CD8-positive, alpha-beta memory T cell (primary cell): ENCODE results near the gene TMEM41A. TPM values are rescaled to one million over a fixed set of nuclear protein-coding genes. Genes with fewer than 3 reads are reported as not detected.

ENCODE experiments used
- CTCF ChIA-PET: fragments of 350-600 bp; sonication (Branson Sonifier 250); formaldehyde crosslinking; loops from one replicate; lab custom pipeline; 2021; ENCODE audit warnings: antibody characterized with exemption; lab: Charles Lee
- POLR2A ChIA-PET: fragments of 350-600 bp; sonication (Branson Sonifier 250); formaldehyde crosslinking; loops from one replicate; lab custom pipeline; 2021; ENCODE audit warnings: antibody characterized with exemption; lab: Charles Lee
- DNase-seq, 5 donors: peaks; one replicate each; pipeline versions ENCODE4 v3.0.0 to v3.0.0-alpha.2; 2020 to 2022; ENCODE audit warnings: mixed read lengths in 1 of 5
- H3K27ac ChIP-seq: one replicate; pipeline ENCODE4 v1.7.0; 2013; ENCODE audit warnings: low read depth, mild to moderate bottlenecking, low read length, moderate library complexity
- H3K27me3 ChIP-seq: 2 replicates; pipeline ENCODE4 v1.7.0; 2013; ENCODE audit warnings: low read length, mild to moderate bottlenecking; ENCODE audit not compliant: insufficient read depth, poor library complexity, severe bottlenecking
- H3K36me3 ChIP-seq: 2 replicates; pipeline ENCODE4 v1.7.0; 2013; ENCODE audit warnings: mild to moderate bottlenecking, low read length, moderate library complexity; ENCODE audit not compliant: insufficient read depth
- H3K4me1 ChIP-seq: 2 replicates; pipeline ENCODE4 v1.7.0; 2013; ENCODE audit warnings: mild to moderate bottlenecking, low read length, moderate library complexity; ENCODE audit not compliant: insufficient read depth
- H3K4me3 ChIP-seq: 2 replicates; pipeline ENCODE4 v1.7.0; 2013; ENCODE audit warnings: mild to moderate bottlenecking, low read length
- H3K9me3 ChIP-seq: 2 replicates; pipeline ENCODE4 v1.7.0; 2013; ENCODE audit warnings: mild to moderate bottlenecking, low read length
- H3K27ac Mint-ChIP-seq, 8 donors: one replicate each; pipeline ENCODE4 v1.8.0; 2020 to 2021; ENCODE audit warnings: mixed read lengths in 8 of 8, mild to moderate bottlenecking in 6 of 8, inconsistent platforms in 3 of 8, moderate library complexity in 3 of 8
- H3K27me3 Mint-ChIP-seq, 2 donors: one replicate each; pipeline ENCODE4 v1.8.0; 2020 to 2021; ENCODE audit warnings: mixed read lengths in 2 of 2, mild to moderate bottlenecking in 1 of 2, moderate library complexity in 1 of 2
- H3K36me3 Mint-ChIP-seq, 3 donors: one replicate each; pipeline ENCODE4 v1.8.0; 2020 to 2021; ENCODE audit warnings: mixed read lengths in 3 of 3, inconsistent platforms in 1 of 3, mild to moderate bottlenecking in 1 of 3
- H3K4me1 Mint-ChIP-seq, 3 donors: one replicate each; pipeline ENCODE4 v1.8.0; 2020 to 2021; ENCODE audit warnings: mixed read lengths in 3 of 3, inconsistent platforms in 1 of 3, mild to moderate bottlenecking in 1 of 3
- H3K4me3 Mint-ChIP-seq, 7 donors: one replicate each; pipeline ENCODE4 v1.8.0; 2020 to 2021; ENCODE audit warnings: mixed read lengths in 7 of 7, mild to moderate bottlenecking in 6 of 7, moderate library complexity in 4 of 7, inconsistent platforms in 2 of 7
- H3K9me3 Mint-ChIP-seq, 5 donors: one replicate each; pipeline ENCODE4 v1.8.0; 2020 to 2022; ENCODE audit warnings: mixed read lengths in 5 of 5, mild to moderate bottlenecking in 3 of 5, moderate library complexity in 2 of 5, inconsistent platforms in 1 of 5
- polyA plus RNA-seq: library from polyadenylated mRNA; unstranded; fragments of 300-500 nt; fragmentation: Illumina TruSeq; gene quantifications from one replicate; pipeline ENCODE4 v1.2.3, GENCODE V29; 2021
- total RNA-seq, 2 experiments: library from RNA; stranded (reverse); gene quantifications; one replicate each; pipeline ENCODE4 v1.2.3, GENCODE V29; 2021

The TMEM41A gene
- total and polyA plus RNA-seq, 3 experiments from 2014 or later = 19.4 to 27.4 (median 19.7) TPM

- H3K36me3 ChIP-seq = no peaks in the 10 kb centered on the region
- ChIA-PET POLR2A (no interaction called here), CTCF (no interaction called here)
- no peak overlapping the region for H3K27ac ChIP-seq
- no peaks in the 10 kb centered on the region for H3K27me3 ChIP-seq
- no peak for DNase-seq
- H3K4me3 Mint-ChIP-seq = no peak overlapping the region
- no peaks in the 10 kb centered on the region for H3K4me1 ChIP-seq
- no peaks in the 10 kb centered on the region for H3K4me1 Mint-ChIP-seq
- peaks cover 9 to 17% of the 10 kb centered on the region in 2 donors for H3K27me3 Mint-ChIP-seq
- H3K9me3 Mint-ChIP-seq = peaks cover 0 to 2% (median 0%) of the 10 kb centered on the region in 5 donors
- H3K9me3 ChIP-seq = no peaks in the 10 kb centered on the region
- no peak overlapping the region for H3K27ac Mint-ChIP-seq
- no peaks in the 10 kb centered on the region for H3K36me3 Mint-ChIP-seq
- no peak overlapping the region for H3K4me3 ChIP-seq
Observed at GRCh38 chr3:185527364-185527763, 28.5 kb upstream of the TMEM41A start.

- H3K27ac ChIP-seq = no peak overlapping the region
- H3K4me3 ChIP-seq = no peak overlapping the region
- Mint-ChIP-seq H3K27me3 (peaks cover 13 to 26% of the 10 kb centered on the region in 2 donors), H3K4me3 (no peak overlapping the region), H3K4me1 (no peaks in the 10 kb centered on the region), H3K27ac (no peak overlapping the region), H3K9me3 (peaks cover 0 to 2% (median 0%) of the 10 kb centered on the region in 5 donors), H3K36me3 (no peaks in the 10 kb centered on the region)
- ChIA-PET CTCF (no interaction called here), POLR2A (no interaction called here)
- H3K27me3 ChIP-seq = peaks cover 3% of the 10 kb centered on the region
- DNase-seq = no peak
- no peaks in the 10 kb centered on the region for H3K9me3 ChIP-seq
- no peaks in the 10 kb centered on the region for H3K4me1 ChIP-seq
- no peaks in the 10 kb centered on the region for H3K36me3 ChIP-seq
Observed at GRCh38 chr3:185526349-185526951, 27.6 kb upstream of the TMEM41A start.

GRCh38 chr3:185521349-185522138 lies 22.7 kb upstream of the TMEM41A start:
- POLR2A ChIA-PET = no interaction called here
- CTCF ChIA-PET = no interaction called here

GRCh38 chr3:185519021-185519420 lies 20.2 kb upstream of the TMEM41A start:
- H3K4me3 Mint-ChIP-seq = no peak overlapping the region
- ChIA-PET POLR2A (no interaction called here), CTCF (no interaction called here)
- H3K4me3 ChIP-seq = no peak overlapping the region
- no peaks in the 10 kb centered on the region for H3K4me1 ChIP-seq
- no peak for DNase-seq
- H3K9me3 Mint-ChIP-seq = peaks cover 0 to 2% (median 0%) of the 10 kb centered on the region in 5 donors
- H3K27me3 ChIP-seq = peaks cover 7% of the 10 kb centered on the region
- peak overlapping the region in 1 of 8 donors; percentile 24 for H3K27ac Mint-ChIP-seq
- no peak overlapping the region for H3K27ac ChIP-seq
- no peaks in the 10 kb centered on the region for H3K9me3 ChIP-seq
- H3K36me3 ChIP-seq = no peaks in the 10 kb centered on the region
- H3K27me3 Mint-ChIP-seq = peaks cover 7 to 31% of the 10 kb centered on the region in 2 donors
- H3K36me3 Mint-ChIP-seq = no peaks in the 10 kb centered on the region
- no peaks in the 10 kb centered on the region for H3K4me1 Mint-ChIP-seq

More at GRCh38 chr3:185521349-185522138, 22.7 kb upstream of the TMEM41A start:
- no peaks in the 10 kb centered on the region for H3K9me3 ChIP-seq
- no peaks in the 10 kb centered on the region for H3K4me1 ChIP-seq
- H3K27ac ChIP-seq = no peak overlapping the region
- H3K36me3 ChIP-seq = no peaks in the 10 kb centered on the region
- no peaks in the 10 kb centered on the region for H3K4me1 Mint-ChIP-seq
- H3K27ac Mint-ChIP-seq = no peak overlapping the region
- H3K4me3 ChIP-seq = no peak overlapping the region
- DNase-seq = no peak
- peaks cover 0 to 2% (median 0%) of the 10 kb centered on the region in 5 donors for H3K9me3 Mint-ChIP-seq
- no peak overlapping the region for H3K4me3 Mint-ChIP-seq
- H3K27me3 ChIP-seq = peaks cover 7% of the 10 kb centered on the region
- H3K36me3 Mint-ChIP-seq = no peaks in the 10 kb centered on the region
- H3K27me3 Mint-ChIP-seq = peaks cover 13 to 36% of the 10 kb centered on the region in 2 donors

- Mint-ChIP-seq H3K4me1 (no peaks in the 10 kb centered on the region), H3K36me3 (no peaks in the 10 kb centered on the region), H3K27ac (no peak overlapping the region), H3K4me3 (no peak overlapping the region), H3K9me3 (peaks cover 0 to 2% (median 0%) of the 10 kb centered on the region in 5 donors), H3K27me3 (peaks cover 12 to 30% of the 10 kb centered on the region in 2 donors)
- CTCF ChIA-PET = interaction anchor here (1.5 kb wide), 1 partner anchor 58 kb away, joined by 3 read pairs; no protein-coding TSS in a partner anchor
- H3K4me3 ChIP-seq = no peak overlapping the region
- peaks cover 7% of the 10 kb centered on the region for H3K27me3 ChIP-seq
- no peaks in the 10 kb centered on the region for H3K36me3 ChIP-seq
- POLR2A ChIA-PET = no interaction called here
- H3K27ac ChIP-seq = no peak overlapping the region
- H3K4me1 ChIP-seq = no peaks in the 10 kb centered on the region
- DNase-seq = no peak
- no peaks in the 10 kb centered on the region for H3K9me3 ChIP-seq
Observed at GRCh38 chr3:185517387-185518130, 18.7 kb upstream of the TMEM41A start.

GRCh38 chr3:185511711-185512110 lies 12.9 kb upstream of the TMEM41A start:
- Histone ChIP-seq H3K27me3 (no peaks in the 10 kb centered on the region), H3K4me3 (no peak overlapping the region), H3K27ac (no peak overlapping the region), H3K4me1 (no peaks in the 10 kb centered on the region), H3K36me3 (no peaks in the 10 kb centered on the region), H3K9me3 (no peaks in the 10 kb centered on the region)
- Mint-ChIP-seq H3K27ac (no peak overlapping the region), H3K4me3 (no peak overlapping the region), H3K9me3 (no peaks in the 10 kb centered on the region), H3K27me3 (peaks cover 11 to 15% of the 10 kb centered on the region in 2 donors), H3K4me1 (no peaks in the 10 kb centered on the region), H3K36me3 (no peaks in the 10 kb centered on the region)
- POLR2A ChIA-PET = no interaction called here
- CTCF ChIA-PET = no interaction called here
- no peak for DNase-seq

GRCh38 chr3:185508335-185508991 lies 9.6 kb upstream of the TMEM41A start:
- Mint-ChIP-seq H3K4me3 (no peak overlapping the region), H3K4me1 (no peaks in the 10 kb centered on the region), H3K36me3 (no peaks in the 10 kb centered on the region), H3K9me3 (no peaks in the 10 kb centered on the region), H3K27ac (no peak overlapping the region), H3K27me3 (peaks cover 11 to 13% of the 10 kb centered on the region in 2 donors)
- POLR2A ChIA-PET = interaction anchor here (0.5 kb wide), 1 partner anchor 35 kb away, joined by 3 read pairs; no protein-coding TSS in a partner anchor
- Histone ChIP-seq H3K27ac (no peak overlapping the region), H3K36me3 (no peaks in the 10 kb centered on the region), H3K27me3 (no peaks in the 10 kb centered on the region), H3K9me3 (no peaks in the 10 kb centered on the region), H3K4me1 (no peaks in the 10 kb centered on the region), H3K4me3 (no peak overlapping the region)
- no peak for DNase-seq
- CTCF ChIA-PET = no interaction called here
